Naive B cell (primary cell): ENCODE data around the gene LYSMD1. TPM values are rescaled to one million over a fixed set of nuclear protein-coding genes. Genes with fewer than 3 reads are reported as not detected.

Experiments
- ATAC-seq, 2 donors: fragments of 150-1000 bp; cut with Tn5 transposase; 2 replicates each; pipeline ENCODE4 v1.10.0; 2021; ENCODE audit warnings: low read depth in 2 of 2, mild to moderate bottlenecking in 2 of 2, moderate library complexity in 2 of 2
- DNase-seq: peaks from one replicate; pipeline ENCODE4 v3.0.0; 2022
- H3K27ac Mint-ChIP-seq, 6 donors: one replicate each; pipeline ENCODE4 v1.8.0; 2020 to 2022; ENCODE audit warnings: mild to moderate bottlenecking in 6 of 6, mixed read lengths in 6 of 6, moderate library complexity in 5 of 6, inconsistent platforms in 2 of 6
- H3K27me3 Mint-ChIP-seq, 3 donors: one replicate each; pipeline ENCODE4 v1.8.0; 2021 to 2022; ENCODE audit warnings: mixed read lengths in 3 of 3, mild to moderate bottlenecking in 1 of 3
- H3K36me3 Mint-ChIP-seq, 2 donors: one replicate each; pipeline ENCODE4 v1.8.0; 2020 to 2022; ENCODE audit warnings: mixed read lengths in 2 of 2, inconsistent platforms in 1 of 2, mild to moderate bottlenecking in 1 of 2
- H3K4me1 Mint-ChIP-seq, 3 donors: one replicate each; pipeline ENCODE4 v1.8.0; 2020 to 2022; ENCODE audit warnings: mixed read lengths in 3 of 3, inconsistent platforms in 1 of 3, mild to moderate bottlenecking in 1 of 3, moderate library complexity in 1 of 3
- H3K4me3 Mint-ChIP-seq, 8 donors: one replicate each; pipeline ENCODE4 v1.8.0; 2020 to 2022; ENCODE audit warnings: mild to moderate bottlenecking in 8 of 8, mixed read lengths in 8 of 8, moderate library complexity in 8 of 8, inconsistent platforms in 2 of 8
- H3K9me3 Mint-ChIP-seq, 7 donors: one replicate each; pipeline ENCODE4 v1.8.0; 2020 to 2022; ENCODE audit warnings: mixed read lengths in 7 of 7, mild to moderate bottlenecking in 5 of 7, inconsistent platforms in 2 of 7, moderate library complexity in 1 of 7
- polyA plus RNA-seq, 6 donors: library from polyadenylated mRNA; unstranded; fragments of 300-500 nt; fragmentation: Illumina TruSeq; gene quantifications; one replicate each; pipeline ENCODE4 v1.2.3, GENCODE V29; 2021; ENCODE audit warnings: low read depth in 6 of 6

Gene LYSMD1
- polyA plus RNA-seq, 6 donors from 2014 or later = 0.25 to 1.1 (median 0.60) TPM; not detected in 1

GRCh38 chr1:151124763-151125403 is 40.8 kb downstream of the LYSMD1 start:
- no peak overlapping the region for H3K4me3 Mint-ChIP-seq
- H3K4me1 Mint-ChIP-seq = no peaks in the 10 kb centered on the region
- H3K36me3 Mint-ChIP-seq = peaks cover 0 to 4% of the 10 kb centered on the region in 2 donors
- DNase-seq (no peak), ATAC-seq (no peak)
- peak overlapping the region in 2 of 6 donors; percentile 4 to 19 for H3K27ac Mint-ChIP-seq
- no peaks in the 10 kb centered on the region for H3K27me3 Mint-ChIP-seq
- H3K9me3 Mint-ChIP-seq = no peaks in the 10 kb centered on the region

- DNase-seq (no peak), ATAC-seq (no peak)
- no peaks in the 10 kb centered on the region for H3K9me3 Mint-ChIP-seq
- H3K27ac Mint-ChIP-seq = no peak overlapping the region
- no peaks in the 10 kb centered on the region for H3K4me1 Mint-ChIP-seq
- no peak overlapping the region for H3K4me3 Mint-ChIP-seq
- H3K27me3 Mint-ChIP-seq = no peaks in the 10 kb centered on the region
- peaks cover 13 to 14% of the 10 kb centered on the region in 2 donors for H3K36me3 Mint-ChIP-seq
These were observed 51.8 kb downstream of the LYSMD1 start for GRCh38 chr1:151113877-151114276.

Other genes starting within 250 kb of the LYSMD1 start
- gene SETDB1, start 239.5 kb downstream of the LYSMD1 start, polyA plus RNA-seq = 10 to 100 TPM; 16.5 to 30.5 (median 22.6) TPM
- 100 to 1,000 TPM in 4 of 6 donors, 10 to 100 TPM in 2; 95.5 to 127 (median 115) TPM for gene CERS2, start 191.1 kb downstream of the LYSMD1 start, polyA plus RNA-seq
- gene ANXA9, start 183.6 kb downstream of the LYSMD1 start, polyA plus RNA-seq = under 1 TPM in 2 of 6 donors, not detected in 4; 0.13 to 0.42 TPM
- gene MINDY1, start 159.0 kb downstream of the LYSMD1 start, polyA plus RNA-seq = 1 to 10 TPM; 2.4 to 8.8 (median 3.5) TPM
- gene PRUNE1, start 157.5 kb downstream of the LYSMD1 start, polyA plus RNA-seq = 10 to 100 TPM; 40.2 to 89.9 (median 48.7) TPM
- gene BNIPL, start 129.3 kb downstream of the LYSMD1 start, polyA plus RNA-seq = under 1 TPM in 1 of 6 donors, not detected in 5; 0.19 TPM
- 10 to 100 TPM in 1 of 6 donors, 1 to 10 TPM in 5; 1.3 to 10.7 (median 8.2) TPM for gene C1orf56, start 118.2 kb downstream of the LYSMD1 start, polyA plus RNA-seq
- 100 to 1,000 TPM in 5 of 6 donors, 10 to 100 TPM in 1; 98.9 to 152 (median 119) TPM for gene CDC42SE1, start 106.3 kb downstream of the LYSMD1 start, polyA plus RNA-seq
- 1 to 10 TPM in 5 of 6 donors, under 1 TPM in 1; 0.82 to 3.1 (median 2.5) TPM for gene MLLT11, start 105.5 kb downstream of the LYSMD1 start, polyA plus RNA-seq
- gene GABPB2, start 95.1 kb downstream of the LYSMD1 start, polyA plus RNA-seq = 1 to 10 TPM; 2.4 to 9.2 (median 4.8) TPM
- gene SEMA6C, start 19.3 kb downstream of the LYSMD1 start, polyA plus RNA-seq = not detected
- gene TNFAIP8L2, start 9.3 kb downstream of the LYSMD1 start, polyA plus RNA-seq = 10 to 100 TPM in 2 of 6 donors, 1 to 10 TPM in 3, not detected in 1; 5.0 to 15.6 (median 8.3) TPM
- 10 to 100 TPM; 62.2 to 96.1 (median 71.2) TPM for gene SCNM1, start 242 bp upstream of the LYSMD1 start, polyA plus RNA-seq
- 1 to 10 TPM in 1 of 6 donors, under 1 TPM in 2, not detected in 3; 0.32 to 1.2 (median 0.53) TPM for gene TMOD4, start 10.1 kb upstream of the LYSMD1 start, polyA plus RNA-seq
- gene VPS72, start 24.3 kb upstream of the LYSMD1 start, polyA plus RNA-seq = 10 to 100 TPM; 58.1 to 81.1 (median 72.1) TPM
- 10 to 100 TPM; 17.0 to 22.9 (median 19.7) TPM for gene PIP5K1A, start 32.6 kb upstream of the LYSMD1 start, polyA plus RNA-seq
- 100 to 1,000 TPM; 253 to 417 (median 291) TPM for gene PSMD4, start 88.8 kb upstream of the LYSMD1 start, polyA plus RNA-seq
- gene ZNF687, start 116.4 kb upstream of the LYSMD1 start, polyA plus RNA-seq = 1 to 10 TPM in 4 of 6 donors, under 1 TPM in 2; 0.08 to 2.6 (median 1.6) TPM
- 10 to 100 TPM; 35.0 to 80.3 (median 61.5) TPM for gene PI4KB, start 161.5 kb upstream of the LYSMD1 start, polyA plus RNA-seq
- gene RFX5, start 181.3 kb upstream of the LYSMD1 start, polyA plus RNA-seq = 100 to 1,000 TPM; 113 to 139 (median 130) TPM
- under 1 TPM in 2 of 6 donors, not detected in 4; 0.20 to 0.53 TPM for gene SELENBP1, start 206.8 kb upstream of the LYSMD1 start, polyA plus RNA-seq
- gene PSMB4, start 233.7 kb upstream of the LYSMD1 start, polyA plus RNA-seq = 10 to 100 TPM; 50.2 to 79.3 (median 57.7) TPM